Natural killer cell (primary cell): ENCODE data around the gene LGI2. TPM values are rescaled to one million over a fixed set of nuclear protein-coding genes. Genes with fewer than 3 reads are reported as not detected.

Experiments used
- ATAC-seq, 3 donors: fragments of 150-1000 bp in 2 of 3; fragments of 200-7000 bp in 1 of 3; cut with Tn5 transposase; 1 replicate in 1 of 3; 2 replicates in 2 of 3; pipeline ENCODE4 v1.10.0; 2021; ENCODE audit warnings: mild to moderate bottlenecking in 2 of 3, moderate library complexity in 2 of 3
- DNase-seq, 2 donors: peaks; one replicate each; pipeline versions ENCODE4 v3.0.0 to v3.0.0-alpha.2; 2013 to 2021; ENCODE audit warnings: mixed read lengths in 1 of 2
- H3K27ac ChIP-seq: one replicate; pipeline ENCODE4 v1.5.1; 2013; ENCODE audit warnings: mild to moderate bottlenecking, low read length
- H3K27me3 ChIP-seq: one replicate; pipeline ENCODE4 v1.6.1; 2013; ENCODE audit warnings: low read length; ENCODE audit not compliant: control insufficient read depth, insufficient read depth
- H3K36me3 ChIP-seq: one replicate; pipeline ENCODE4 v1.6.1; 2013; ENCODE audit warnings: low read length; ENCODE audit not compliant: control insufficient read depth, insufficient read depth
- H3K4me1 ChIP-seq: one replicate; pipeline ENCODE4 v1.6.1; 2013; ENCODE audit warnings: low read length; ENCODE audit not compliant: control insufficient read depth, insufficient read depth
- H3K4me3 ChIP-seq: one replicate; pipeline ENCODE4 v1.5.1; 2013; ENCODE audit warnings: low read length
- H3K9me3 ChIP-seq: one replicate; pipeline ENCODE4 v1.6.1; 2013; ENCODE audit warnings: low read length; ENCODE audit not compliant: control insufficient read depth, insufficient read depth
- H3K27ac Mint-ChIP-seq, 2 donors: one replicate each; pipeline ENCODE4 v1.8.0; 2022; ENCODE audit warnings: mild to moderate bottlenecking in 2 of 2, mixed read lengths in 2 of 2, moderate library complexity in 1 of 2
- H3K27me3 Mint-ChIP-seq, 2 donors: one replicate each; pipeline ENCODE4 v1.8.0; 2022; ENCODE audit warnings: low read depth in 2 of 2, mixed read lengths in 2 of 2
- H3K36me3 Mint-ChIP-seq: one replicate; pipeline ENCODE4 v1.8.0; 2022; ENCODE audit warnings: mixed read lengths
- H3K4me1 Mint-ChIP-seq, 2 donors: one replicate each; pipeline ENCODE4 v1.8.0; 2022; ENCODE audit warnings: mixed read lengths in 2 of 2
- H3K4me3 Mint-ChIP-seq: one replicate; pipeline ENCODE4 v1.8.0; 2022; ENCODE audit warnings: mild to moderate bottlenecking, moderate library complexity, mixed read lengths
- H3K9me3 Mint-ChIP-seq, 2 donors: one replicate each; pipeline ENCODE4 v1.8.0; 2022; ENCODE audit warnings: mixed read lengths in 2 of 2
- WGBS: methylation state at CpG from one replicate; pipeline ENCODE4 v1.1.7; 2013; ENCODE audit warnings: missing lambda C conversion rate; ENCODE audit not compliant: insufficient coverage; 5-methylcytosine and 5-hydroxymethylcytosine counted together
- intact Hi-C: fragments of 100-400 bp; cut with micrococcal nuclease; formaldehyde crosslinking; loops from one replicate; pipeline ENCODE4 v1.14.2; 2022
- total RNA-seq, 4 donors: library from RNA; stranded (reverse); fragments of 120-200 nt in 1 of 4; gene quantifications; one replicate each; pipeline versions ENCODE4 v1.2.3 to v1.2.4, GENCODE V29; 2013 to 2022
- TF ChIP-seq, protein P1 (sequence below): fragments of 200-600 bp; IDR thresholded peaks from one replicate; pipeline ENCODE4 v1.8.0; 2022; ENCODE audit warnings: antibody characterized with exemption

The LGI2 gene
- total RNA-seq, 3 donors from 2014 or later (not counting 1 experiment from before 2014, with no cell fraction given) = not detected

- H3K27me3 Mint-ChIP-seq = peaks cover 0 to 6% of the 10 kb centered on the region in 2 donors
- H3K4me1 Mint-ChIP-seq = no peaks in the 10 kb centered on the region
- Histone ChIP-seq H3K27ac (no peak overlapping the region), H3K27me3 (no peaks in the 10 kb centered on the region), H3K4me3 (no peak overlapping the region), H3K9me3 (no peaks in the 10 kb centered on the region), H3K4me1 (no peaks in the 10 kb centered on the region), H3K36me3 (no peaks in the 10 kb centered on the region)
- WGBS = 71% methylated on average over 2 of the region's 3 CpGs
- no peaks in the 10 kb centered on the region for H3K9me3 Mint-ChIP-seq
- no peak for ATAC-seq
- no peak overlapping the region for H3K27ac Mint-ChIP-seq
- DNase-seq = no peak
- intact Hi-C loops = no loop called here
- TF ChIP-seq, protein P1, sequence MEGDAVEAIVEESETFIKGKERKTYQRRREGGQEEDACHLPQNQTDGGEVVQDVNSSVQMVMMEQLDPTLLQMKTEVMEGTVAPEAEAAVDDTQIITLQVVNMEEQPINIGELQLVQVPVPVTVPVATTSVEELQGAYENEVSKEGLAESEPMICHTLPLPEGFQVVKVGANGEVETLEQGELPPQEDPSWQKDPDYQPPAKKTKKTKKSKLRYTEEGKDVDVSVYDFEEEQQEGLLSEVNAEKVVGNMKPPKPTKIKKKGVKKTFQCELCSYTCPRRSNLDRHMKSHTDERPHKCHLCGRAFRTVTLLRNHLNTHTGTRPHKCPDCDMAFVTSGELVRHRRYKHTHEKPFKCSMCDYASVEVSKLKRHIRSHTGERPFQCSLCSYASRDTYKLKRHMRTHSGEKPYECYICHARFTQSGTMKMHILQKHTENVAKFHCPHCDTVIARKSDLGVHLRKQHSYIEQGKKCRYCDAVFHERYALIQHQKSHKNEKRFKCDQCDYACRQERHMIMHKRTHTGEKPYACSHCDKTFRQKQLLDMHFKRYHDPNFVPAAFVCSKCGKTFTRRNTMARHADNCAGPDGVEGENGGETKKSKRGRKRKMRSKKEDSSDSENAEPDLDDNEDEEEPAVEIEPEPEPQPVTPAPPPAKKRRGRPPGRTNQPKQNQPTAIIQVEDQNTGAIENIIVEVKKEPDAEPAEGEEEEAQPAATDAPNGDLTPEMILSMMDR = no peak
- H3K4me3 Mint-ChIP-seq = no peak overlapping the region
- H3K36me3 Mint-ChIP-seq = no peaks in the 10 kb centered on the region
Measured at GRCh38 chr4:25063116-25063515, 32.4 kb upstream of the LGI2 start.

DNA sequence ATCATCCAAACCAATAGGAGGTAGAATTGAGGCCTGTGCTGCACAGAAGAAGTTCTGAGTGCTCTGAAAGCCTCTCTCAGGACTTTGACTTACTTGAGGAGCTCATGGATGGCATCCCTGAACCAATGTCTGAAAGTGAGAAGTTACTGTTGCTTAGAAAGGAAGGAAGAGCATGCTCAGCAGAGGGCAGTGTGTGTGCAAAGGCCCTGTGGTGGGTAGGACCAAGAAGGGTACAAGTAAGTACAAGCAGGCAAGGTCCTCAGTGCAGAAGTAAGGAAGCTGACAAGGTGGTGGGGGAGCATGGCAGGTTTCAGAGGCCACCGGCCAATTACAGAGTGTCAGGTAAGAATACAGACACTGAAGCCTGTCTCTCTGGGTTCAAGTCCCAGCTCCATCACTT is 31.4 kb upstream of the LGI2 start:
- Mint-ChIP-seq H3K4me3 (no peak overlapping the region), H3K27me3 (peaks cover 0 to 6% of the 10 kb centered on the region in 2 donors), H3K9me3 (no peaks in the 10 kb centered on the region), H3K36me3 (no peaks in the 10 kb centered on the region), H3K4me1 (no peaks in the 10 kb centered on the region), H3K27ac (no peak overlapping the region)
- Histone ChIP-seq H3K9me3 (no peaks in the 10 kb centered on the region), H3K27ac (no peak overlapping the region), H3K4me3 (no peak overlapping the region), H3K27me3 (no peaks in the 10 kb centered on the region), H3K36me3 (no peaks in the 10 kb centered on the region), H3K4me1 (no peaks in the 10 kb centered on the region)
- intact Hi-C loops = no loop called here
- ATAC-seq (no peak), DNase-seq (no peak)
- TF ChIP-seq, protein P1 = no peak
- 100% methylated on average over 1 of the region's 1 CpG for WGBS

- no peak for ATAC-seq
- DNase-seq = no peak
- Mint-ChIP-seq H3K4me3 (no peak overlapping the region), H3K27ac (no peak overlapping the region), H3K27me3 (peaks cover 0 to 9% of the 10 kb centered on the region in 2 donors), H3K9me3 (no peaks in the 10 kb centered on the region), H3K36me3 (no peaks in the 10 kb centered on the region), H3K4me1 (no peaks in the 10 kb centered on the region)
- Histone ChIP-seq H3K4me1 (no peaks in the 10 kb centered on the region), H3K9me3 (no peaks in the 10 kb centered on the region), H3K27me3 (no peaks in the 10 kb centered on the region), H3K36me3 (no peaks in the 10 kb centered on the region), H3K4me3 (no peak overlapping the region), H3K27ac (no peak overlapping the region)
- TF ChIP-seq, protein P1 = no peak
- intact Hi-C loops = no loop called here
- WGBS = 86% methylated on average over 3 of the region's 4 CpGs
Measured at GRCh38 chr4:25061602-25062001, 30.9 kb upstream of the LGI2 start.

GRCh38 chr4:25060963-25061340 is 30.2 kb upstream of the LGI2 start:
- DNase-seq (no peak), ATAC-seq (no peak)
- Histone ChIP-seq H3K27ac (no peak overlapping the region), H3K4me1 (no peaks in the 10 kb centered on the region), H3K36me3 (no peaks in the 10 kb centered on the region), H3K27me3 (no peaks in the 10 kb centered on the region), H3K9me3 (no peaks in the 10 kb centered on the region), H3K4me3 (no peak overlapping the region)
- intact Hi-C loops = no loop called here
- no peak overlapping the region for H3K27ac Mint-ChIP-seq
- no peaks in the 10 kb centered on the region for H3K9me3 Mint-ChIP-seq
- H3K36me3 Mint-ChIP-seq = no peaks in the 10 kb centered on the region
- no peak overlapping the region for H3K4me3 Mint-ChIP-seq
- peaks cover 0 to 9% of the 10 kb centered on the region in 2 donors for H3K27me3 Mint-ChIP-seq
- 84% methylated on average over 5 of the region's 5 CpGs for WGBS
- TF ChIP-seq, protein P1 = no peak
- no peaks in the 10 kb centered on the region for H3K4me1 Mint-ChIP-seq
